Mononuclear cell (primary cell): ENCODE measurements around the gene CREB3L4. TPM values are rescaled to one million over a fixed set of nuclear protein-coding genes. Genes with fewer than 3 reads are reported as not detected.
"Not testable (repeated sequence)": the region's sequence is repeated elsewhere in the genome, so short reads cannot be mapped to it uniquely, and the experiment has no call there.

Source experiments
- H3K27me3 ChIP-seq: 2 replicates; pipeline ENCODE4 v1.6.0; 2011; ENCODE audit warnings: low read length, control low read depth; ENCODE audit not compliant: insufficient read depth
- H3K4me1 ChIP-seq: 2 replicates; pipeline ENCODE4 v1.5.1; 2011; ENCODE audit warnings: mild to moderate bottlenecking, low read length, control low read depth; ENCODE audit not compliant: insufficient read depth
- H3K4me3 ChIP-seq: 2 replicates; pipeline ENCODE4 v1.5.1; 2011; ENCODE audit warnings: mild to moderate bottlenecking, low read length, moderate library complexity
- H3K9me3 ChIP-seq: 2 replicates; pipeline ENCODE4 v1.5.1; 2011; ENCODE audit warnings: low read depth, mild to moderate bottlenecking, control low read depth, low read length
- total RNA-seq: library from RNA; depleted of rRNA; stranded (reverse); fragments of >200 nt; gene quantifications from one replicate; pipeline ENCODE4 v1.2.3, GENCODE V29; 2012

The CREB3L4 gene
- total RNA-seq, 1 donor = 2.4 TPM

- H3K4me1 ChIP-seq = peaks cover 38% of the 10 kb centered on the region
- H3K27me3 ChIP-seq = not testable (repeated sequence)
Measured at GRCh38 chr1:153981735-153982134, 14.0 kb downstream of the CREB3L4 start.

GRCh38 chr1:153984123-153984894, 16.6 kb downstream of the CREB3L4 start:
- peaks cover 31% of the 10 kb centered on the region for H3K4me1 ChIP-seq

More at GRCh38 chr1:153981735-153982134, 14.0 kb downstream of the CREB3L4 start:
- not testable (repeated sequence) for H3K4me3 ChIP-seq, H3K9me3 ChIP-seq

DNA sequence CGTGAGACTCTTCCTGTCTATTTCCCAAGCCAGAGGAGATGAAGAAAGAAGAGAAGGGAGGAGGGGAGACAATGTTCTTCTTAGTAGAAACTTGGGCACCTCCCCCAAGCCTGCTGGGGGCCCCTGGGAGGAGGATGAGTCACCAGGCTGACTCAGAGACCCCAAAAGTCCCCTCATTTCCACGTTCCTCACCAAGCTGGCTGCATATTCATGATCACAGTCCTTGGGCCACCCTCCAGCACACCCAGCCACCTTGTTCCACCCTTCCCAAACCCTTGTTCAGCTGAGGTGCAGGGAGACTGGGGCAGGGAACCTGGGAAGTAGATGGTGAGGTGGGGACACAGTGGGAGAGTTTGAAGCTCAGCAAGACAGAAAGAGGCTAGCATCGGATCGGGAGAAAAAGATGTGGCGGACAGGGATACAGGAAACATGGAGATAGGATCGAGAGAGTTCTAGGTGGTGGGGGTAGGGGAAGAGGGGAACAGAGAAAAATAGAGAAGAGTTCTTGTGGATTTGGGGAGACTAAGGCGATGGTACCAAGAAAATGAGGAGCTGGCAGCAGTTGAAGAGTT, 17.7 kb downstream of the CREB3L4 start:
- Histone ChIP-seq H3K27me3 (no peaks in the 10 kb centered on the region), H3K4me3 (no peak overlapping the region), H3K9me3 (no peaks in the 10 kb centered on the region), H3K4me1 (peaks cover 35% of the 10 kb centered on the region)

More at GRCh38 chr1:153984123-153984894, 16.6 kb downstream of the CREB3L4 start:
- no peak overlapping the region for H3K4me3 ChIP-seq
- no peaks in the 10 kb centered on the region for H3K9me3 ChIP-seq
- H3K27me3 ChIP-seq = no peaks in the 10 kb centered on the region

DNA sequence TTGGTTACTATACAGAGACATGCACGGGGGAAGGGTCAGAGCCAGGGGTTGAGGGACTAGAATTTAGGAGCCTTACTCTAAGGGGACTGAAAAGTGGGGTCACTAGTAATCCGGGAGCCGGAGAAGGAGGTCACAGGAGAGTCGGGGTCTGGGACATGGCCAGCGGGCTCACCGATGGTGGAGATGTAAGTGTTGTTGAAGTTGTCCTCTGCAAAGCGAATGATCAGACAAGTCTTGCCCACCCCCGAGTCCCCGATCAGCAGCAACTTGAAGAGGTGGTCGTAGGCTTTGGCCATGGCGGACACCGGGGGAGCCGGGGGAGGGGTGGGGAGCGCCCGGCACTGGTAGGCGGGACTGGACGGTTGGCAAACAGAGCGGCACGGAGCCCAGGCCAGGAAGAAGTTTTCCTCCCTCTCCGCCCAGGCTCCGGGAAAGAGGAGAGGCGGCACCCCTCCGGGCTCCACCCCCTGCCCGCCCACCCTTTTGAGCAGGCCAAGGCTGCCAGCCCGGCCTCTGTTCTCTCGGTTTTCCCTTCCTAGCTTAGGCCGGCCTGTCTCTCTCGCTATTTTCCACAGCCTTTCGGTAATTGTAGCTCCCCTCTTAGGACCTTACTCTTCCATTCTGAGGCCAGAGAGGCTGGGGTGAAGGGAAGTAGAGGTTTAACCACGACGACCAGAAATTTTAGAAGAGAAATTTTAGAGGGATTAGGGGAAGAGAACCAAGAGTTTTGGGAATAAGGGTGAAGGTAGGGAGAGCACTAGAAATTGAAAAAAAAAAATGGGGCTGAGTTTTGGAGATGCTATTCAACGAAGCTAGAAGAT, 18.4 kb downstream of the CREB3L4 start, which contains the start of gene RAB13:
Gene RAB13 (minus strand): TSS at position 399 of the 821 bp plus-strand sequence. CDS start 103 bp downstream, at position 296.
- H3K4me3 ChIP-seq = peak within 1 kb of the TSS; percentile 5
- H3K9me3 ChIP-seq = no peaks in the 10 kb centered on the region
- H3K27me3 ChIP-seq = no peaks in the 10 kb centered on the region
- peaks cover 36% of the 10 kb centered on the region for H3K4me1 ChIP-seq

DNA sequence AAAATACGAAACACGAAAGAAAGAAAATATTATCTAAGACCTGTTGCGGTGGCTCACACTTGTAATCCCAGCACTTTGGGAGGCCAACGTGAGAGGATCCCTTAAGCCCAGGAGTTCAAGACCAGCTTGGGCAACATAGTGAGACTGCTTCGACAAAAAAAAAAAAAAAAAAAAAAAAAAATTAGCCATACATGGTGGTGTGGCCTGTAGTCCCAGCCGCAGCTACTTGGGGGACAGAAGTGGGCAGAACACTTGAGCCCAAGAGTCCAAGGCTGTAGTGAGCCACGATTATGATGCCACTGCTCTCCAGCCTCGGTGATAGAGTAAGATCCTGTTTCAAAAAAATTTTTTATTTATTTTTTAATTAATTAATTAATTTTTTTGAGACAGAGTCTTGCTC, 19.9 kb downstream of the CREB3L4 start:
- Histone ChIP-seq H3K9me3 (no peaks in the 10 kb centered on the region), H3K4me1 (peaks cover 51% of the 10 kb centered on the region), H3K4me3 (no peak overlapping the region), H3K27me3 (no peaks in the 10 kb centered on the region)

GRCh38 chr1:153990468-153991150, 22.9 kb downstream of the CREB3L4 start, which contains the start of gene RPS27:
Gene RPS27 (plus strand): TSS chr1:153990762. CDS start chr1:153990797, 35 bp downstream.
- no peaks in the 10 kb centered on the region for H3K9me3 ChIP-seq
- H3K27me3 ChIP-seq = no peaks in the 10 kb centered on the region
- peak within 1 kb of the TSS; percentile 97 for H3K4me3 ChIP-seq
- H3K4me1 ChIP-seq = peaks cover 49% of the 10 kb centered on the region

- peak overlapping the region; percentile 97 for H3K4me3 ChIP-seq
- no peaks in the 10 kb centered on the region for H3K9me3 ChIP-seq
- no peaks in the 10 kb centered on the region for H3K27me3 ChIP-seq
- H3K4me1 ChIP-seq = peaks cover 46% of the 10 kb centered on the region
Measured at GRCh38 chr1:153991151-153991630, 23.5 kb downstream of the CREB3L4 start.

DNA sequence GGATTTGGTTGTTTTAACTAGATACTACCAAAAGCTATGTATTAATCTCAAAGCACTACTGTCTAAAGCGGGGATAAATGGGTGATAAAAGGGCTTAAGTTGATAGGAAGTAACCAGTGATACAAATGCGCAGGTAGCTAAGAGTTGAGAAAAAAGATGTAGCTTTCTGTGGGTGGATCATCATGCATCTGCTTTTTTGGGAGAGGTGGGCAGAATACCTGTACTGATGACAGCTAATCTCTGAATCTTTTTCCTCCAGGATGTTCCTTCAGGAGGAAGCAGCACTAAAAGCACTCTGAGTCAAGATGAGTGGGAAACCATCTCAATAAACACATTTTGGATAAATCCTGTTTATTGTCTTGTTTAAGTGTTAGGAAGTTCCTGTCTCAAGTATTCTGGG, 24.1 kb downstream of the CREB3L4 start:
- peaks cover 40% of the 10 kb centered on the region for H3K4me1 ChIP-seq
- peak overlapping the region; percentile 97 for H3K4me3 ChIP-seq
- H3K27me3 ChIP-seq = no peaks in the 10 kb centered on the region
- no peaks in the 10 kb centered on the region for H3K9me3 ChIP-seq

DNA sequence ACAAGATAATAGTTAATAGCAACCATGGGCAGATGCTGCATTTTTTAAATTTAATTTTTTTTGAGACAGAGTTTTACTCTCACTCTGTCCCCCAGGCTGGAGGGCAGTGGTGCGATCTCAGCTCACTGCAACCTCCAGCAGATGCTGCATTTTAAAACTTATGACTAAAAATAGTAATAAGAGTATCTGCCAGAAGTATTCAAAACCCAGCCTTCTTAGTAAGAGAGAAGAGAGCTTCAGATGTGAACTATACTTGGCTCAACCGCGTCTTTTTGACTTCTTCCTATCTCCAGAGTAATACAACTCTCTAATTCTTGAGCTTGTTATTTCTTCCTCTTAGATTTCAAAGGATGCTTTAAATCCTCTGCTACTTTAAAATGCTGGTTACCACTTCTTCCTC, 27.5 kb downstream of the CREB3L4 start:
- Histone ChIP-seq H3K4me1 (peaks cover 30% of the 10 kb centered on the region), H3K9me3 (no peaks in the 10 kb centered on the region), H3K27me3 (no peaks in the 10 kb centered on the region), H3K4me3 (no peak overlapping the region)

GRCh38 chr1:153995640-153996039, 27.9 kb downstream of the CREB3L4 start:
- no peaks in the 10 kb centered on the region for H3K27me3 ChIP-seq
- H3K4me3 ChIP-seq = no peak overlapping the region
- H3K9me3 ChIP-seq = no peaks in the 10 kb centered on the region
- H3K4me1 ChIP-seq = peaks cover 29% of the 10 kb centered on the region

GRCh38 chr1:153996882-153997281, 29.2 kb downstream of the CREB3L4 start:
- H3K4me1 ChIP-seq = peaks cover 21% of the 10 kb centered on the region
- not testable (repeated sequence) for H3K9me3 ChIP-seq, H3K27me3 ChIP-seq, H3K4me3 ChIP-seq

- no peaks in the 10 kb centered on the region for H3K9me3 ChIP-seq
Measured at GRCh38 chr1:154000420-154000819, 32.7 kb downstream of the CREB3L4 start.

DNA sequence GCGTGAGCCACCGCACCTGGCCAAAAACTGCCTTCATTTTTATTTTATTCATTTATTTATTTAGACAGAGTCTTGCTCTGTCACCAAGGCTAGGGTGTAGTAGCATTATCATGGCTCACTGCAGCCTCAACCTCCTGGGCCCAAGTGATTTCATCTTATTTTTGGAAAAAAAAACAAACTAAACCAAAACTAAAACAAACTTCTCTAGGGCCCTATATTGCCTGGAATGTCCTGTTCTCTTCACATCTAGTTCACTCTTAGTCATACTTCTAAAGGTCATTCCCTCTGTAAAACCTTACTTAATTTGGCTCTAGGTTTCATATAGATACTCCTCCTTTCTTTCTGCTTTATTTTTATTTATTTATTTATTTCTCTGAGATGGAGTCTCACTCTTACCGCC, 38.4 kb downstream of the CREB3L4 start:
- H3K9me3 ChIP-seq = no peaks in the 10 kb centered on the region
- H3K4me3 ChIP-seq = no peak overlapping the region
- H3K27me3 ChIP-seq = no peaks in the 10 kb centered on the region
- no peaks in the 10 kb centered on the region for H3K4me1 ChIP-seq

More at GRCh38 chr1:154000420-154000819, 32.7 kb downstream of the CREB3L4 start:
- H3K27me3 ChIP-seq = no peaks in the 10 kb centered on the region
- no peaks in the 10 kb centered on the region for H3K4me1 ChIP-seq
- H3K4me3 ChIP-seq = no peak overlapping the region

- H3K4me1 ChIP-seq = no peaks in the 10 kb centered on the region
- no peaks in the 10 kb centered on the region for H3K9me3 ChIP-seq
- H3K4me3 ChIP-seq = no peak overlapping the region
- H3K27me3 ChIP-seq = no peaks in the 10 kb centered on the region
Measured at GRCh38 chr1:154012129-154012528, 44.4 kb downstream of the CREB3L4 start.
